Body of pancreas (tissue), 4 donors: Measurements from ENCODE around the gene DNAH7.

Experiments
- POLR2A ChIP-seq, 3 donors: fragments of 450-650 bp; IDR thresholded peaks; one replicate each; pipeline ENCODE4 v1.6.1; 2016; ENCODE audit warnings: antibody characterized with exemption in 3 of 3, mild to moderate bottlenecking in 2 of 3
- TF ChIP-seq, protein P1 (sequence below), 7 experiments: fragments of 450-650 bp in 4 of 7; fragments of 200-600 bp in 3 of 7; sonication (generic) in 3 of 7; IDR thresholded peaks; one replicate each; pipeline ENCODE4 v1.5.1; 2016 to 2019; ENCODE audit warnings: antibody characterized with exemption in 7 of 7

- TF ChIP-seq, protein P1, sequence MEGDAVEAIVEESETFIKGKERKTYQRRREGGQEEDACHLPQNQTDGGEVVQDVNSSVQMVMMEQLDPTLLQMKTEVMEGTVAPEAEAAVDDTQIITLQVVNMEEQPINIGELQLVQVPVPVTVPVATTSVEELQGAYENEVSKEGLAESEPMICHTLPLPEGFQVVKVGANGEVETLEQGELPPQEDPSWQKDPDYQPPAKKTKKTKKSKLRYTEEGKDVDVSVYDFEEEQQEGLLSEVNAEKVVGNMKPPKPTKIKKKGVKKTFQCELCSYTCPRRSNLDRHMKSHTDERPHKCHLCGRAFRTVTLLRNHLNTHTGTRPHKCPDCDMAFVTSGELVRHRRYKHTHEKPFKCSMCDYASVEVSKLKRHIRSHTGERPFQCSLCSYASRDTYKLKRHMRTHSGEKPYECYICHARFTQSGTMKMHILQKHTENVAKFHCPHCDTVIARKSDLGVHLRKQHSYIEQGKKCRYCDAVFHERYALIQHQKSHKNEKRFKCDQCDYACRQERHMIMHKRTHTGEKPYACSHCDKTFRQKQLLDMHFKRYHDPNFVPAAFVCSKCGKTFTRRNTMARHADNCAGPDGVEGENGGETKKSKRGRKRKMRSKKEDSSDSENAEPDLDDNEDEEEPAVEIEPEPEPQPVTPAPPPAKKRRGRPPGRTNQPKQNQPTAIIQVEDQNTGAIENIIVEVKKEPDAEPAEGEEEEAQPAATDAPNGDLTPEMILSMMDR (IDR thresholded peaks at IDR 0.05): no peak
- TF ChIP-seq POLR2A (IDR thresholded peaks at IDR 0.05): no peak
These were observed 123.6 kb downstream of the DNAH7 start for GRCh38 chr2:195945056-195945455.
